ENCODE data around the gene IMMP2L. TPM values are rescaled to one million over a fixed set of nuclear protein-coding genes. Genes with fewer than 3 reads are reported as not detected.

The IMMP2L gene
- total and polyA plus RNA-seq, 8 donors: 2.5 to 40.8 (median 20.0) TPM; not detected in 1

DNA sequence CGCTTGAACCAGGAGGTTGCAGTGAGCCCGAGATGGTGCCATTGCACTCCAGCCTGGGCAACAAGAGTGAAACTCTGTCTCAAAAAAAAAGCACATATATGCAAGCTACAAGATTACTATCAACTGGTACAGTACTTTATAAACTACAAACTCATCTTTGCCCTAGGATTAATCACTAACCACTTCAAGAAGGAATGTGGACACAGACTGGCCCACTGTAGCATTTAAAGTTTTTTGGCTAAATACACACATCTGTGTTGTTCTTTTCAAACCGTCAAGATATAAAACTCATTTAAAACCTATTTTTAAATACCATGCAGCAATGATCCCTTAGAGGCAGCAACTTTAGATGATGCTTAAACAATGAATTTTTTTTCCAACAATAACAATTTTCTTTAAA is 205.4 kb downstream of the IMMP2L start:
- 77 to 89% (median 86%) methylated on average over 3 of the region's 3 CpGs for WGBS, 5 donors
- H3K36me3 ChIP-seq: no peaks in the 10 kb centered on the region
- intact Hi-C loops (cut with DNase I; ENCODE audit: low total_unique reads): no loop called here
- no peak for DNase-seq
- H3K4me3 ChIP-seq: no peak overlapping the region
- peaks cover 0 to 10% (median 0%) of the 10 kb centered on the region in 4 donors for H3K4me1 ChIP-seq
- H3K9me3 ChIP-seq: no peaks in the 10 kb centered on the region
- TF ChIP-seq EP300 (IDR thresholded peaks at IDR 0.05): no peak
- TF ChIP-seq POLR2A (IDR thresholded peaks at IDR 0.05): no peak
- TF ChIP-seq, protein P1, sequence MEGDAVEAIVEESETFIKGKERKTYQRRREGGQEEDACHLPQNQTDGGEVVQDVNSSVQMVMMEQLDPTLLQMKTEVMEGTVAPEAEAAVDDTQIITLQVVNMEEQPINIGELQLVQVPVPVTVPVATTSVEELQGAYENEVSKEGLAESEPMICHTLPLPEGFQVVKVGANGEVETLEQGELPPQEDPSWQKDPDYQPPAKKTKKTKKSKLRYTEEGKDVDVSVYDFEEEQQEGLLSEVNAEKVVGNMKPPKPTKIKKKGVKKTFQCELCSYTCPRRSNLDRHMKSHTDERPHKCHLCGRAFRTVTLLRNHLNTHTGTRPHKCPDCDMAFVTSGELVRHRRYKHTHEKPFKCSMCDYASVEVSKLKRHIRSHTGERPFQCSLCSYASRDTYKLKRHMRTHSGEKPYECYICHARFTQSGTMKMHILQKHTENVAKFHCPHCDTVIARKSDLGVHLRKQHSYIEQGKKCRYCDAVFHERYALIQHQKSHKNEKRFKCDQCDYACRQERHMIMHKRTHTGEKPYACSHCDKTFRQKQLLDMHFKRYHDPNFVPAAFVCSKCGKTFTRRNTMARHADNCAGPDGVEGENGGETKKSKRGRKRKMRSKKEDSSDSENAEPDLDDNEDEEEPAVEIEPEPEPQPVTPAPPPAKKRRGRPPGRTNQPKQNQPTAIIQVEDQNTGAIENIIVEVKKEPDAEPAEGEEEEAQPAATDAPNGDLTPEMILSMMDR (IDR thresholded peaks at IDR 0.05): no peak
- TF ChIP-seq POLR2AphosphoS5 (IDR thresholded peaks at IDR 0.05): no peak
- no peak overlapping the region for H3K27ac ChIP-seq
- no peaks in the 10 kb centered on the region for H3K27me3 ChIP-seq

DNA sequence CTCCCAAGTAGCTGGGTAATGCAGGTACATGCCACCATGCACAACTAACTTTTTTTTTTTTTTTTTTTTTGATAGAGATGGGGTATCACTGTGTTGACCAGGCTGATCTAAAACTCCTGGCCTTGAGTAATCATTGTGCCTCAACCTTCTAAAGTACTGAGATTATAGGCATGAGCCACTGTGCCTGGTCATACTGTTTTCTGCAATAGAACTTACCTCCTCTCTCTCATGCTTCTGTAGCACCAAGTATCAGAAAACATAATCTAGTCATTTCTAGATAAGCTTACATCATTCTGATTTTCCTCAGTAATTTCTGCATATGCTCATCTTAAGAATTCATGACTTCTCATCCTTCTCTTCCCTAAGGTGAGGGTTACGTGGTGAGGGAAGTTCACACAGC is 210.0 kb downstream of the IMMP2L start:
- H3K9me3 ChIP-seq: no peaks in the 10 kb centered on the region
- no peaks in the 10 kb centered on the region for H3K27me3 ChIP-seq
- intact Hi-C loops (cut with DNase I; ENCODE audit: low total_unique reads): no loop called here
- TF ChIP-seq POLR2A (IDR thresholded peaks at IDR 0.05) (no peak), EP300 (IDR thresholded peaks at IDR 0.05) (no peak), POLR2AphosphoS5 (IDR thresholded peaks at IDR 0.05) (no peak)
- TF ChIP-seq, protein P1 (IDR thresholded peaks at IDR 0.05): no peak
- no peaks in the 10 kb centered on the region for H3K4me1 ChIP-seq
- DNase-seq: no peak
- no peaks in the 10 kb centered on the region for H3K36me3 ChIP-seq
- WGBS, 5 donors: 86 to 100% (median 88%) methylated on average over 1 of the region's 1 CpG
- H3K27ac ChIP-seq: no peak overlapping the region
- no peak overlapping the region for H3K4me3 ChIP-seq

DNA sequence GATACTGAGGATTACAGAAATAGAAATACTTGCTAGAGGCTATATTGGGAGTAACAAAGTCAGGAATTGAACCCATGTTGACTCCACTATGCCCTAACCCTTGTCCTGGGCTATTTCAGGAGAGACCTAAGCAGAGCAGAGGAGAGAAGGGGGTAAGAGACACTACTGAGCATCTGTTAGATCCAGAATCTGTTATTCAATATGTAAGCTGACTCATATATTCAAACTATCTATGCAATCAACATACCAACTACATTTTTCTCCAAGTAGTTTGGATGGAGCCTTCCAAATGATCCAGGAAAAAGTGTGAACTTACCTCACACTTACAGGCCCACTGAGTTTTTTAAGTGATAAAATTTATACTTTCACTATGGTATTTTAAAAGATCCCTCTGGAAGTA is 216.1 kb downstream of the IMMP2L start:
- intact Hi-C loops (cut with DNase I; ENCODE audit: low total_unique reads): no loop called here

DNA sequence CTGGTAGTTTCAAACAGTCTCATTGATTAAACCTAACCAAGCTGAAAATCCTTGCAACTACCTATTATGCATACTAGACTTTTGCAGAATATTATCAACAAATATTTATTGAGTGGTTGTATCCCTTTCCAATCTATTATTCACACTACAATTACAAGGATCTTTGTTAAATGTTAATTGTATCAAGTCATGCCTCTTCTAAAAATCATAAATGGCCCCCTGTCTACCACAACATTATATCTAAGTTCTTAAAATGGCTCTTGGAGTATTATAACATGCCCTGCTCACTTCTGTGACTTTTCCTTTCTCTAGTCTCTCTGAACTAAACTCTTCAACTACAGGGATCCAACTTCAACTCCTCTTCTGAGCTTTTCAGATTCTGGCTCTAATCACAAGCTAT is 219.3 kb downstream of the IMMP2L start:
- no peaks in the 10 kb centered on the region for H3K27me3 ChIP-seq
- intact Hi-C loops (cut with DNase I; ENCODE audit: low total_unique reads): no loop called here
- no peak for DNase-seq
- no peak overlapping the region for H3K4me3 ChIP-seq
- peaks cover 6 to 20% (median 11%) of the 10 kb centered on the region in 4 donors for H3K9me3 ChIP-seq
- H3K4me1 ChIP-seq: no peaks in the 10 kb centered on the region
- TF ChIP-seq EP300 (IDR thresholded peaks at IDR 0.05): no peak
- no peak for TF ChIP-seq POLR2A (IDR thresholded peaks at IDR 0.05)
- TF ChIP-seq, protein P1 (IDR thresholded peaks at IDR 0.05): no peak
- TF ChIP-seq POLR2AphosphoS5 (IDR thresholded peaks at IDR 0.05): no peak
- no peaks in the 10 kb centered on the region for H3K36me3 ChIP-seq
- no peak overlapping the region for H3K27ac ChIP-seq

More for the DNA sequence above, 216.1 kb downstream of the IMMP2L start:
- Histone ChIP-seq H3K27me3 (no peaks in the 10 kb centered on the region), H3K27ac (no peak overlapping the region), H3K9me3 (peaks cover 6 to 20% (median 11%) of the 10 kb centered on the region in 4 donors), H3K4me3 (no peak overlapping the region), H3K4me1 (no peaks in the 10 kb centered on the region), H3K36me3 (no peaks in the 10 kb centered on the region)
- DNase-seq: no peak
- TF ChIP-seq POLR2AphosphoS5 (IDR thresholded peaks at IDR 0.05) (no peak), EP300 (IDR thresholded peaks at IDR 0.05) (no peak), POLR2A (IDR thresholded peaks at IDR 0.05) (no peak)
- TF ChIP-seq, protein P1 (IDR thresholded peaks at IDR 0.05): no peak
